ENCODE measurements around the gene TRAP1.
A peak's percentile ranks its signal among the peaks of the same experiment; 100 is the strongest.

The TRAP1 gene

DNA sequence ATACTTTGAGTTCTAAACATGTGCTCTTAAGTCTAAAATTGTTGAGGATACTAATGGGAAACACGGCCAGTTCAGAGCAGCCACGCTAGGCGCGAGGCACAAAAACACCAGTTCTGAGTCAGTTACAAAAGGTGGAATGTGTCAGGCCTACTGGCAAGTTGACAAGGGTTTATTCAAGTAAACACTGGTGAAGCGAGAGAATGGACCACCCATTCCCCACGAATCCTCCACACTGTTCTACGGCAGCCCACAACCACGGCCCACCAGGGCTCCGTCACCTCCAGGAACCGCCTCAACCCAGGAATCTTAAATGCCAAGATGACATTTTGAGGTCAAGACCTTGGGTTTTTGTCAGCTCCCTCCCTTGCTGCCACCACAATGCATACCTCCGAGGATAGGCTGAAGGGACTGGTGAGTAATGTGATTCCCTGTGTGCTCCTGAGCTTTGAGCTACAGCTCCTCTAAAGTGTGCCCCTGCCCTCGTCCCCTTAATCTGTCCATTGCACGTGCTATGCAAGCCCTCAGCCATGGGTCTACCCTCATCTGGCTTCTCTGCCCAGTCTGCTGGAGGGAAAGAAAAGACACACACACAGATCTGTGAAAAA, 28.5 kb upstream of the TRAP1 start:
- H3K27ac Mint-ChIP-seq: no peak overlapping the region

DNA sequence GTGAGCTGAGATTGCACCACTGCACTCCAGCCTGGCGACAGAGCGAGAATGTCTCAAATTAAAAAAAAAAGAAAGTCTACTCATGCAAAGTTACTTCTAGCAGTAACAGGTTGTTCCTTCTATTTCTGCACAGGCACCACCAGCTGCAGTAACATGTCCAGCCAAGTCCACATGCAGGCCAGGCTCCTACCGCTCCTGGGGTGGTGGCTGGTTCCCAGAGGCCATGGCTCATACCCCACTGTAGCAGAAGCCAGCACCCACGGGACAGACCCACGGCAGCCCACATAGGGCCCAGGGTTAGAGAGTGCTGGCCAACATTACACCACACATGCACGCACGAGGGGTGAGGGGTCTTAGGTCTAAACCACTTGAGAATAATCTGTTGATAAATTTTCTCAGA, 26.7 kb upstream of the TRAP1 start:
- no peaks in the 10 kb centered on the region for H3K27me3 Mint-ChIP-seq
- H3K4me1 Mint-ChIP-seq (ENCODE audit: low read depth): no peaks in the 10 kb centered on the region
- H3K4me3 Mint-ChIP-seq: no peak overlapping the region
- peaks cover 50% of the 10 kb centered on the region for H3K36me3 Mint-ChIP-seq (ENCODE audit: low read depth)
- H3K9me3 Mint-ChIP-seq: no peaks in the 10 kb centered on the region
- no peak overlapping the region for H3K27ac Mint-ChIP-seq

More for the DNA sequence above, 28.5 kb upstream of the TRAP1 start:
- Mint-ChIP-seq H3K27me3 (no peaks in the 10 kb centered on the region), H3K4me3 (no peak overlapping the region), H3K36me3 (ENCODE audit: low read depth) (peaks cover 55% of the 10 kb centered on the region), H3K4me1 (ENCODE audit: low read depth) (peaks cover 6% of the 10 kb centered on the region), H3K9me3 (no peaks in the 10 kb centered on the region)

GRCh38 chr16:3740934-3741333, 23.6 kb upstream of the TRAP1 start:
- Mint-ChIP-seq H3K4me3 (no peak overlapping the region), H3K27ac (no peak overlapping the region), H3K27me3 (no peaks in the 10 kb centered on the region), H3K4me1 (ENCODE audit: low read depth) (no peaks in the 10 kb centered on the region), H3K36me3 (ENCODE audit: low read depth) (peaks cover 61% of the 10 kb centered on the region), H3K9me3 (no peaks in the 10 kb centered on the region)

DNA sequence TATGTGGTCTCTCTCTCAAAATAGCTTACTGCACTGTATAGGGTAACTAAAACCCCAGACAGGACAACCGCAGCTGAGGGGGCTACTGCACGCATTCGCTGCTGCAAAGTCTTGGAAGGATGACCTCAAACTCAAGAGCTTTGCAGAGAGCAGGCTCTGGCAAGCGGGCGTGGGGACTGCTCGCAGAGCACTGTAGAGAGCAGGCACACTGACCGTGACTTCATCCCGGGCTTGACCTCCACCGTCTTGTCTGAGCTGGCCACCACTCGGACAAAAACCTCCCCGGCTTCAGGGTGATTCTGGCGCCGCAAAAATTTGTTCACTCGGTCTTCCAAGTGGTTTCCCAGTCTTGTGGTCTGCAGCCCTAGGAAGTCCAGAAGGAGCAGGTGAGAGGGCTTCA, 22.9 kb upstream of the TRAP1 start:
- Mint-ChIP-seq H3K4me1 (ENCODE audit: low read depth) (no peaks in the 10 kb centered on the region), H3K4me3 (no peak overlapping the region), H3K36me3 (ENCODE audit: low read depth) (peaks cover 62% of the 10 kb centered on the region), H3K9me3 (no peaks in the 10 kb centered on the region), H3K27me3 (no peaks in the 10 kb centered on the region), H3K27ac (no peak overlapping the region)

DNA sequence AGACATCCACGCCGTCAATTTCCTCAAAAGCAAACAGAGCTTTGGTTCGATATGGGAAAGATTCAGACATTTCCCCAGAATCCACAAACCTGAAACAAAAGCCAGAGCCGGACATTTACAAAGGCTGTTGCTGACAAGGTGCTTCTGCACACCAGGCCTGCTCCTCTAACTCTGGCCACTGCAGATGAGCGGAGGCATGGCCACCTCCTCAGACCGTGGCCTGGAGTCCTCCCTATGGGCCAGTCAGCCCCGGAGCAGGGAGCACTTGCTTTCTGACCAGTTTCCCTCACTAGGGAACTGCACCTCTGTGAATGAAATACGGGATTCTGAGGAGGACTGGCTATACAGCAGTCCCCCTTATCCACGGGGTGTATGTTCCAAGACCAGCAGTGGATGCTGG, 22.3 kb upstream of the TRAP1 start:
- H3K4me1 Mint-ChIP-seq (ENCODE audit: low read depth): no peaks in the 10 kb centered on the region
- H3K36me3 Mint-ChIP-seq (ENCODE audit: low read depth): peaks cover 62% of the 10 kb centered on the region
- no peak overlapping the region for H3K4me3 Mint-ChIP-seq
- no peak overlapping the region for H3K27ac Mint-ChIP-seq
- H3K27me3 Mint-ChIP-seq: no peaks in the 10 kb centered on the region
- no peaks in the 10 kb centered on the region for H3K9me3 Mint-ChIP-seq

- Mint-ChIP-seq H3K9me3 (no peaks in the 10 kb centered on the region), H3K27ac (no peak overlapping the region), H3K4me3 (no peak overlapping the region)
Measured at GRCh38 chr16:3738541-3738940, 21.2 kb upstream of the TRAP1 start.

GRCh38 chr16:3738128-3738527, 20.8 kb upstream of the TRAP1 start:
- Mint-ChIP-seq H3K4me3 (no peak overlapping the region), H3K9me3 (no peaks in the 10 kb centered on the region), H3K36me3 (ENCODE audit: low read depth) (peaks cover 62% of the 10 kb centered on the region), H3K4me1 (ENCODE audit: low read depth) (no peaks in the 10 kb centered on the region), H3K27me3 (no peaks in the 10 kb centered on the region), H3K27ac (peak overlapping the region; percentile 40)

More at GRCh38 chr16:3738541-3738940, 21.2 kb upstream of the TRAP1 start:
- Mint-ChIP-seq H3K4me1 (ENCODE audit: low read depth) (no peaks in the 10 kb centered on the region), H3K36me3 (ENCODE audit: low read depth) (peaks cover 62% of the 10 kb centered on the region), H3K27me3 (no peaks in the 10 kb centered on the region)

- no peak overlapping the region for H3K4me3 Mint-ChIP-seq
- H3K27me3 Mint-ChIP-seq: no peaks in the 10 kb centered on the region
- no peaks in the 10 kb centered on the region for H3K4me1 Mint-ChIP-seq (ENCODE audit: low read depth)
- peaks cover 57% of the 10 kb centered on the region for H3K36me3 Mint-ChIP-seq (ENCODE audit: low read depth)
- no peak overlapping the region for H3K27ac Mint-ChIP-seq
- no peaks in the 10 kb centered on the region for H3K9me3 Mint-ChIP-seq
Measured at GRCh38 chr16:3737181-3737580, 19.9 kb upstream of the TRAP1 start.

DNA sequence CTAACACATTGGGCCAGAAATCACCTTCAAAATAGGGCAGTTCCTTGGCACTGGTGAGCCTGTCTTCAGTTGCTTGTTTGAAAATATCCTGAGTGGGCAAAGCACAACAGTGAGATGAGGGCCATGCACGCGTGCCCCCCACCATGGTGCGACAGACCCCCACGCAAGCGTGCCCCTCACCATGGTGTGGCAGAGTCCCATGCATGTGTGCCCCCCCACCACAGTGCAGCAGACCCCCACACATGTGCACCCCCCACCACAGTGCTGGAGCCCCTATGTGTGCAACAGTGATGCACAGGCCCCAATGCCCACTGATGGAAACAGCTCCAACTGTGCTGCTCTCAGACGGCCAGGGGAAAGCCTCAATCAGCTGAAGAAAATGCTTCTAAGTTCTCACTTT, 18.8 kb upstream of the TRAP1 start:
- no peaks in the 10 kb centered on the region for H3K27me3 Mint-ChIP-seq
- H3K4me1 Mint-ChIP-seq (ENCODE audit: low read depth): no peaks in the 10 kb centered on the region
- H3K9me3 Mint-ChIP-seq: no peaks in the 10 kb centered on the region
- H3K27ac Mint-ChIP-seq: no peak overlapping the region
- no peak overlapping the region for H3K4me3 Mint-ChIP-seq
- H3K36me3 Mint-ChIP-seq (ENCODE audit: low read depth): peaks cover 60% of the 10 kb centered on the region

DNA sequence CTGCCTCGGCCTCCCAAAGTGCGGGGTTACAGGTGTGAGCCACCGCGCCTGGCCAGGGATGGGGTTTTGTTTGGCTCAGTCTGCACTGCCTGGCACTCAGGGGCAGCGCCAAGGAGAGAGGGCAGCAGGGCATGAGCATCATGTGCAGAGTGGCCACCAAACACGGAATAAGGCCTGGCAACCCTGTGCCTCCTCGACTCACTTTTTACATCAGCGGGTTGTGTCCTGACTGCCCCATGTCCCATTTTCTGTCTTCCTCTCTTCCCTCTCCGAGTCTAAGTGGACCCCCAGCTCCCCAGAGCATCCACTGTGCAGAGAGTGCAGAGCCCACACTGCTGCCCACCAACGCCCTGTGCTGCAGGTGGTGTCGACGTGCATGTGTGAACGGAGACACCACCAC, 18.2 kb upstream of the TRAP1 start:
- Mint-ChIP-seq H3K36me3 (ENCODE audit: low read depth) (peaks cover 61% of the 10 kb centered on the region), H3K27me3 (no peaks in the 10 kb centered on the region), H3K9me3 (no peaks in the 10 kb centered on the region), H3K4me1 (ENCODE audit: low read depth) (no peaks in the 10 kb centered on the region), H3K27ac (no peak overlapping the region), H3K4me3 (no peak overlapping the region)

GRCh38 chr16:3734758-3735221, 17.5 kb upstream of the TRAP1 start:
- Mint-ChIP-seq H3K4me1 (ENCODE audit: low read depth) (no peaks in the 10 kb centered on the region), H3K36me3 (ENCODE audit: low read depth) (peaks cover 67% of the 10 kb centered on the region), H3K27ac (no peak overlapping the region), H3K9me3 (no peaks in the 10 kb centered on the region), H3K27me3 (no peaks in the 10 kb centered on the region), H3K4me3 (no peak overlapping the region)

- H3K36me3 Mint-ChIP-seq (ENCODE audit: low read depth): peaks cover 67% of the 10 kb centered on the region
- H3K27me3 Mint-ChIP-seq: no peaks in the 10 kb centered on the region
- no peak overlapping the region for H3K4me3 Mint-ChIP-seq
- H3K4me1 Mint-ChIP-seq (ENCODE audit: low read depth): no peaks in the 10 kb centered on the region
- H3K27ac Mint-ChIP-seq: no peak overlapping the region
- H3K9me3 Mint-ChIP-seq: no peaks in the 10 kb centered on the region
Measured at GRCh38 chr16:3734084-3734757, 16.9 kb upstream of the TRAP1 start.

GRCh38 chr16:3732171-3732570, 14.8 kb upstream of the TRAP1 start:
- Mint-ChIP-seq H3K4me3 (no peak overlapping the region), H3K9me3 (no peaks in the 10 kb centered on the region), H3K27ac (no peak overlapping the region), H3K4me1 (ENCODE audit: low read depth) (no peaks in the 10 kb centered on the region), H3K36me3 (ENCODE audit: low read depth) (peaks cover 60% of the 10 kb centered on the region), H3K27me3 (no peaks in the 10 kb centered on the region)

DNA sequence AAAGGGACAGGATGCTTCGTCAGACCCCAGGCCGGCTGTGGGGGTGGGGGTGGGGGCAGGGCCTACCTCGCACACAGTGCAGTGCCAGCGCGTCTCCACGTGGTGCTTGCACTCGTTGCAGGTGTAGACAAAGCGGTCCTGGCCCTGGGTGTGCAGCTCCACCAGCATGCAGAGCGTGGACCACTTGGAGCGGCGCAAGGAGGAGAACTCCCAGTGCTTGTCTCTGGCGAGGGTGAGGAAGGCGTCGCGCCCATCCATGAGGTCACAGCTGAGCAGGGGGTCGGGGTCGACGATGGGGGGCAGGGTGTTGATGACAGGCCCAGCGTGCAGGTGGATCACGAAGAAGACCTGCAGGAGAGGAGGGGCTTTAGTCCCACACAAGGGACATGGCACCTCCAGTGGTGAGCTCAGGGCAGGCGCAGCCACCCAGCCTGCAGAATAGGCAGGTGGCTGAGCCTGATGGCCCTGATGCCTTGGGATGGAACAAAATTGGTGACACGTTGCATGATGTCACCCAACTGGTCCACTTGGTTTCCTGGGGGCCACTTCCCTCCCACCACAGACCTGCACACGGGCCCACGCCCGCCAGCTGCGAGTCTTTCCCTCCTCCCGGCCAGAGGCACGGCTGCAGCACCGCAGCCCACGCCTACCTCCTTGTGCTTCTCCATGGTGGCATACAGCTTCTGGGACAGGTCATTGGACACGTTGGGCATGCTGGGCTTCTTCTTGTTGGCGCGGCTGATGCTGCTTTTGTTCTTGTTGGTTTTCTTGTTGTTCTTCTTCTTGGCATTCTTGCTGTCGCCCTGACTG, 14.0 kb upstream of the TRAP1 start:
- H3K9me3 Mint-ChIP-seq: no peaks in the 10 kb centered on the region
- H3K36me3 Mint-ChIP-seq (ENCODE audit: low read depth): peaks cover 58% of the 10 kb centered on the region
- no peaks in the 10 kb centered on the region for H3K4me1 Mint-ChIP-seq (ENCODE audit: low read depth)
- H3K27ac Mint-ChIP-seq: no peak overlapping the region
- no peak overlapping the region for H3K4me3 Mint-ChIP-seq
- H3K27me3 Mint-ChIP-seq: no peaks in the 10 kb centered on the region
